Measurements from ENCODE around the gene FBLN1. TPM values are rescaled to one million over a fixed set of nuclear protein-coding genes. Genes with fewer than 3 reads are reported as not detected.

The FBLN1 gene
- total and polyA plus RNA-seq, 2 of the 13 experiments (the other 11 are each of a cell fraction or from before 2014, with no cell fraction given), result 37.3 to 103 TPM

DNA sequence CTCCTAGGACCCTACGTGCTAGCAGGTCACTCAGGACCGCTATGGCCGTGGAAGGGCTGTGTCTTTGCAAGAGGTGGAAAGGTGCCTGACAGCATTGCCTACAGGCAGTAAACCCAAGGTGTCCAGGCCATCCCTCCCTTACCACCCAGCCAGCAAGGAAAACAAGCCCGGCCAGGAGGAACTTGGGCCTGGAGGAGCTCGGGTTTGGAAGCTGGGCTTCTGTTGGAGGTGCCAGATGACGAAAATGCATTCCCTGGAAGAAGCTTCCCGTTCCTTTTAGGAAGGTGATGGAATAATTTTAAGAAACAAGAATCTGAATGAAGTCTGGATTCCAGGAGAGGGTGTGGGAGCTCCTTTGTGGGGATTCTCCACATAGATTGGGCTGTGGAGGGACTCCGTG, 23.6 kb downstream of the FBLN1 start (continued):
- no peak for TF ChIP-seq GRHL1 (CRISPR knock-in tag; conservative IDR thresholded peaks at IDR 0.05)

- Histone ChIP-seq H3K27me3 (ENCODE audit: control insufficient read depth in 1 of 2, insufficient read depth in 2 of 2, low read length in 2 of 2) (no peaks in the 10 kb centered on the region), H3K9me3 (ENCODE audit: low read length) (no peaks in the 10 kb centered on the region), H3K36me3 (replicated peaks in 1 of 2; ENCODE audit: control insufficient read depth in 1 of 2, insufficient read depth in 2 of 2, low read length in 2 of 2) (peaks cover 26 to 59% of the 10 kb centered on the region in 2 experiments; a peak in 4 of 5 replicates), H2AFZ (ENCODE audit: low read length) (no peak overlapping the region), H3K4me2 (ENCODE audit: low read depth, low read length) (no peak overlapping the region), H3K4me1 (ENCODE audit: insufficient read depth, low read length) (no peaks in the 10 kb centered on the region), H3K4me3 (replicated peaks in 1 of 3; ENCODE audit: insufficient read depth in 1 of 3, low read depth in 2 of 3, low read length in 3 of 3) (no peak overlapping the region), H4K20me1 (ENCODE audit: insufficient read depth, low read length) (no peaks in the 10 kb centered on the region), H3K27ac (ENCODE audit: extremely low read length, insufficient read depth, low read length) (no peak overlapping the region), H3K9ac (ENCODE audit: insufficient read depth, low read depth, low read length) (no peak overlapping the region), H3K79me2 (ENCODE audit: insufficient read depth, low read length) (no peaks in the 10 kb centered on the region)
- in situ Hi-C loops (cut with HindIII; ENCODE audit: extremely low pct_ligation_motif_present, low pct_unique_long_range_greater_than_20kb) (no loop called here), intact Hi-C loops (cut with micrococcal nuclease; ENCODE audit: unreplicated experiment) (no loop called here)
- TF ChIP-seq CEBPB (IDR thresholded peaks at IDR 0.05; ENCODE audit: borderline replicate concordance, low read depth, low read length) (no peak), ATF1 (CRISPR knock-in tag; IDR thresholded peaks at IDR 0.05) (no peak), MTA3 (CRISPR knock-in tag; IDR thresholded peaks at IDR 0.05) (no peak)
- FAIRE-seq (no peak), DNase-seq (ENCODE audit: low spot score) (no peak), ATAC-seq (no peak)
- 80% methylated on average over 5 of the region's 10 CpGs for WGBS (ENCODE audit: low lambda C conversion rate)
- CTCF ChIA-PET (ENCODE audit: low intra/inter-chr PET ratio, low total read pairs), result no interaction called here
- BruUV-seq (replicated peaks), result no TSS peak
- POLR2A ChIA-PET, result no interaction called here
These were observed 24.2 kb downstream of the FBLN1 start for GRCh38 chr22:45526768-45527360.

- Histone ChIP-seq H3K9me3 (ENCODE audit: low read length) (no peaks in the 10 kb centered on the region), H3K4me3 (replicated peaks in 1 of 3; ENCODE audit: insufficient read depth in 1 of 3, low read depth in 2 of 3, low read length in 3 of 3) (no peak overlapping the region), H3K79me2 (ENCODE audit: insufficient read depth, low read length) (no peaks in the 10 kb centered on the region), H3K4me1 (ENCODE audit: insufficient read depth, low read length) (no peaks in the 10 kb centered on the region), H3K4me2 (ENCODE audit: low read depth, low read length) (no peak overlapping the region), H2AFZ (ENCODE audit: low read length) (no peak overlapping the region), H3K27ac (ENCODE audit: extremely low read length, insufficient read depth, low read length) (no peak overlapping the region), H3K36me3 (replicated peaks in 1 of 2; ENCODE audit: control insufficient read depth in 1 of 2, insufficient read depth in 2 of 2, low read length in 2 of 2) (peaks cover 24 to 61% of the 10 kb centered on the region in 2 experiments; a peak in 4 of 5 replicates), H3K9ac (ENCODE audit: insufficient read depth, low read depth, low read length) (no peak overlapping the region), H3K27me3 (ENCODE audit: control insufficient read depth in 1 of 2, insufficient read depth in 2 of 2, low read length in 2 of 2) (no peaks in the 10 kb centered on the region), H4K20me1 (ENCODE audit: insufficient read depth, low read length) (no peaks in the 10 kb centered on the region)
- in situ Hi-C loops (cut with HindIII; ENCODE audit: extremely low pct_ligation_motif_present, low pct_unique_long_range_greater_than_20kb), result no loop called here
- CTCF ChIA-PET (ENCODE audit: low intra/inter-chr PET ratio, low total read pairs), result no interaction called here
- ATAC-seq (no peak), DNase-seq (ENCODE audit: low spot score) (no peak), FAIRE-seq (no peak)
- POLR2A ChIA-PET, result no interaction called here
- BruUV-seq (replicated peaks), result no TSS peak
- intact Hi-C loops (cut with micrococcal nuclease; ENCODE audit: unreplicated experiment), result no loop called here
- no peak for TF ChIP-seq ZSCAN21 (CRISPR knock-in tag; IDR thresholded peaks at IDR 0.05; ENCODE audit: borderline replicate concordance)
- WGBS (ENCODE audit: low lambda C conversion rate), result 96% methylated on average over 3 of the region's 6 CpGs
These were observed 24.8 kb downstream of the FBLN1 start for GRCh38 chr22:45527456-45527855.

Data from HepG2 (cell line).